Measurements from ENCODE around the gene CFAP70.
"Not testable (repeated sequence)": the region's sequence is repeated elsewhere in the genome, so short reads cannot be mapped to it uniquely, and the experiment has no call there.

Gene CFAP70

GRCh38 chr10:73339436-73339835 is 19.2 kb downstream of the CFAP70 start:
- no peak for DNase-seq (ENCODE audit: low read depth)

- no peak for DNase-seq (ENCODE audit: low read depth)
These were observed 19.8 kb downstream of the CFAP70 start for GRCh38 chr10:73338801-73339368.

- DNase-seq (ENCODE audit: low read depth): no peak
These were observed 25.5 kb downstream of the CFAP70 start for GRCh38 chr10:73333202-73333601.

- no peak for DNase-seq (ENCODE audit: low read depth)
These were observed 26.3 kb downstream of the CFAP70 start for GRCh38 chr10:73332379-73332778.

- not testable (repeated sequence) for DNase-seq (ENCODE audit: low read depth)
These were observed 30.1 kb downstream of the CFAP70 start for GRCh38 chr10:73328523-73328922.

- DNase-seq (ENCODE audit: low read depth): not testable (repeated sequence)
These were observed 33.4 kb downstream of the CFAP70 start for GRCh38 chr10:73325290-73325689.

GRCh38 chr10:73323582-73323981 is 35.1 kb downstream of the CFAP70 start:
- DNase-seq (ENCODE audit: low read depth): not testable (repeated sequence)

GRCh38 chr10:73310475-73310874 is 48.2 kb downstream of the CFAP70 start:
- DNase-seq (ENCODE audit: low read depth): no peak

GRCh38 chr10:73307203-73307800 is 51.4 kb downstream of the CFAP70 start:
- DNase-seq (ENCODE audit: low read depth): no peak

GRCh38 chr10:73306171-73306708 is 52.4 kb downstream of the CFAP70 start:
- DNase-seq (ENCODE audit: low read depth): no peak

- no peak for DNase-seq (ENCODE audit: low read depth)
These were observed 61.7 kb downstream of the CFAP70 start for GRCh38 chr10:73296946-73297345.

- no peak for DNase-seq (ENCODE audit: low read depth)
These were observed 65.2 kb downstream of the CFAP70 start for GRCh38 chr10:73293461-73293860.

GRCh38 chr10:73289958-73290357 is 68.7 kb downstream of the CFAP70 start:
- no peak for DNase-seq (ENCODE audit: low read depth)

- DNase-seq (ENCODE audit: low read depth): no peak
These were observed 71.2 kb downstream of the CFAP70 start for GRCh38 chr10:73287441-73287840.

- DNase-seq (ENCODE audit: low read depth): no peak
These were observed 77.6 kb downstream of the CFAP70 start for GRCh38 chr10:73281097-73281496.

GRCh38 chr10:73264423-73264822 is 94.2 kb downstream of the CFAP70 start:
- DNase-seq (ENCODE audit: low read depth): no peak

GRCh38 chr10:73263693-73264347 is 94.8 kb downstream of the CFAP70 start:
- no peak for DNase-seq (ENCODE audit: low read depth)

GRCh38 chr10:73262880-73263555 is 95.6 kb downstream of the CFAP70 start:
- no peak for DNase-seq (ENCODE audit: low read depth)

- no peak for DNase-seq (ENCODE audit: low read depth)
These were observed 96.4 kb downstream of the CFAP70 start for GRCh38 chr10:73262105-73262730.

- no peak for DNase-seq (ENCODE audit: low read depth)
These were observed 97.2 kb downstream of the CFAP70 start for GRCh38 chr10:73261362-73261995.

- DNase-seq (ENCODE audit: low read depth): not testable (repeated sequence)
These were observed 100.1 kb downstream of the CFAP70 start for GRCh38 chr10:73258612-73259011.

GRCh38 chr10:73253225-73253555 is 105.5 kb downstream of the CFAP70 start:
- no peak for DNase-seq (ENCODE audit: low read depth)

Data from T-helper 22 cell (primary cell).